HFFc6 (cell line): ENCODE results near the gene TOX2. TPM values are rescaled to one million over a fixed set of nuclear protein-coding genes. Genes with fewer than 3 reads are reported as not detected.

Experiments
- DNase-seq: peaks from one replicate; pipeline ENCODE4 v3.0.0-alpha.2; 2018
- H3K27ac Mint-ChIP-seq: 2 replicates; pipeline ENCODE4 v1.8.0; 2020; ENCODE audit warnings: mild to moderate bottlenecking, mixed read lengths
- H3K27me3 Mint-ChIP-seq: 2 replicates; pipeline ENCODE4 v1.8.0; 2021; ENCODE audit warnings: mild to moderate bottlenecking, moderate library complexity, mixed read lengths; ENCODE audit not compliant: insufficient read depth
- H3K36me3 Mint-ChIP-seq: 2 replicates; pipeline ENCODE4 v1.8.0; 2021; ENCODE audit warnings: low read depth, mixed read lengths
- H3K4me1 Mint-ChIP-seq: 2 replicates; pipeline ENCODE4 v1.8.0; 2020; ENCODE audit warnings: low read depth, mixed read lengths
- H3K4me3 Mint-ChIP-seq: 2 replicates; pipeline ENCODE4 v1.8.0; 2020; ENCODE audit warnings: mild to moderate bottlenecking, moderate library complexity, mixed read lengths
- H3K9me3 Mint-ChIP-seq: 2 replicates; pipeline ENCODE4 v1.8.0; 2020; ENCODE audit warnings: mild to moderate bottlenecking, mixed read lengths
- total RNA-seq, 6 experiments: library from RNA; stranded (reverse); fragmentation: NEBNext Ultra II Directional; extraction: Animal tissue kit (Norgen Biotek cat#: 25700); gene quantifications; 2 replicates in 1 of 6; 3 replicates in 5 of 6; pipeline ENCODE4 v1.2.3, GENCODE V29; 2021
- TF ChIP-seq, protein P1 (sequence below): fragments of 200-600 bp; sonication (generic); IDR thresholded peaks from 2 replicates; pipeline ENCODE4 v1.5.0; 2021; ENCODE audit warnings: antibody characterized with exemption, mild to moderate bottlenecking

Gene TOX2
- total RNA-seq, 6 experiments from 2014 or later: 46.1 to 68.2 (median 60.2) TPM

DNA sequence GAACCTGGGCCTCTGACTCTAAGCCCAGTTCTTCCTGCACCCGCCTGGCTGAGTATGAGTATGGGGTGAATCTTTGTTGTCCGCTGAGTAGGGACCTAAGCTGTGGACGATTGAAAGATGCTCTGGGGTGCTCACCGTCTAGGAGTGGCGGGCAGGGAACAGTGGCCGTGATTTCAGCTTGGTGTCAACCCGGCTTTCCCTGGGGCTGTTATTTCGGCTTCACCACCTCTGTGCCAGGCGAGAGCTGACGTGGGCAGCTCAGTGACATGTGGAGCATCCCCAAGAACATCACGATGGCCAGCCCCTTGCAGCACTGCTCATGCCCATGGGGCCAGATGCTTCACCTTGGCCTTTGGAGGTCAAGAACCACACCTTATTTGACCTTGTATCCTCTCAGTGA, 102.6 kb downstream of the TOX2 start:
- Mint-ChIP-seq H3K27ac (no peak overlapping the region), H3K36me3 (peaks cover 7% of the 10 kb centered on the region), H3K4me1 (peaks cover 40% of the 10 kb centered on the region), H3K27me3 (no peaks in the 10 kb centered on the region), H3K4me3 (no peak overlapping the region), H3K9me3 (no peaks in the 10 kb centered on the region)
- TF ChIP-seq, protein P1, sequence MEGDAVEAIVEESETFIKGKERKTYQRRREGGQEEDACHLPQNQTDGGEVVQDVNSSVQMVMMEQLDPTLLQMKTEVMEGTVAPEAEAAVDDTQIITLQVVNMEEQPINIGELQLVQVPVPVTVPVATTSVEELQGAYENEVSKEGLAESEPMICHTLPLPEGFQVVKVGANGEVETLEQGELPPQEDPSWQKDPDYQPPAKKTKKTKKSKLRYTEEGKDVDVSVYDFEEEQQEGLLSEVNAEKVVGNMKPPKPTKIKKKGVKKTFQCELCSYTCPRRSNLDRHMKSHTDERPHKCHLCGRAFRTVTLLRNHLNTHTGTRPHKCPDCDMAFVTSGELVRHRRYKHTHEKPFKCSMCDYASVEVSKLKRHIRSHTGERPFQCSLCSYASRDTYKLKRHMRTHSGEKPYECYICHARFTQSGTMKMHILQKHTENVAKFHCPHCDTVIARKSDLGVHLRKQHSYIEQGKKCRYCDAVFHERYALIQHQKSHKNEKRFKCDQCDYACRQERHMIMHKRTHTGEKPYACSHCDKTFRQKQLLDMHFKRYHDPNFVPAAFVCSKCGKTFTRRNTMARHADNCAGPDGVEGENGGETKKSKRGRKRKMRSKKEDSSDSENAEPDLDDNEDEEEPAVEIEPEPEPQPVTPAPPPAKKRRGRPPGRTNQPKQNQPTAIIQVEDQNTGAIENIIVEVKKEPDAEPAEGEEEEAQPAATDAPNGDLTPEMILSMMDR: no peak
- no peak for DNase-seq

DNA sequence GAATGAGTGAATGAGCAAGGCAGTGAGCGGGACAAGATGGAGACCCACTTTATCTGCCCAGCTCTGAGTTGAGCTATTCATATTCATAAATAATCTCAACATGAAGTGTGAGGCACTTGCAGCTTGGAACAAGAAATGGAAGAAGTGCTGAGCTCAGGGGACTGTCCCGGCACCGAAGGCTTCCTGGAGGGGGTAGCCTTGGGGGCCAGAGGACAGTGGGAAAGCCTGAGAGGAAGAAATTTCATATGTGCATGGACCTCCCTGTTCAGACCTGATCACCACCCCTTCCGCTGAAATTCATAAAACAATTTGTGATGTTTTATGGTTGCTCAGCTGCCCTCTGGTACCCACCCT, 103.2 kb downstream of the TOX2 start:
- H3K27ac Mint-ChIP-seq: peak overlapping the region; percentile 92
- TF ChIP-seq, protein P1: no peak
- H3K36me3 Mint-ChIP-seq: peaks cover 11% of the 10 kb centered on the region
- DNase-seq: no peak
- peaks cover 40% of the 10 kb centered on the region for H3K4me1 Mint-ChIP-seq
- no peaks in the 10 kb centered on the region for H3K27me3 Mint-ChIP-seq
- H3K4me3 Mint-ChIP-seq: peak overlapping the region; percentile 82
- no peaks in the 10 kb centered on the region for H3K9me3 Mint-ChIP-seq

DNA sequence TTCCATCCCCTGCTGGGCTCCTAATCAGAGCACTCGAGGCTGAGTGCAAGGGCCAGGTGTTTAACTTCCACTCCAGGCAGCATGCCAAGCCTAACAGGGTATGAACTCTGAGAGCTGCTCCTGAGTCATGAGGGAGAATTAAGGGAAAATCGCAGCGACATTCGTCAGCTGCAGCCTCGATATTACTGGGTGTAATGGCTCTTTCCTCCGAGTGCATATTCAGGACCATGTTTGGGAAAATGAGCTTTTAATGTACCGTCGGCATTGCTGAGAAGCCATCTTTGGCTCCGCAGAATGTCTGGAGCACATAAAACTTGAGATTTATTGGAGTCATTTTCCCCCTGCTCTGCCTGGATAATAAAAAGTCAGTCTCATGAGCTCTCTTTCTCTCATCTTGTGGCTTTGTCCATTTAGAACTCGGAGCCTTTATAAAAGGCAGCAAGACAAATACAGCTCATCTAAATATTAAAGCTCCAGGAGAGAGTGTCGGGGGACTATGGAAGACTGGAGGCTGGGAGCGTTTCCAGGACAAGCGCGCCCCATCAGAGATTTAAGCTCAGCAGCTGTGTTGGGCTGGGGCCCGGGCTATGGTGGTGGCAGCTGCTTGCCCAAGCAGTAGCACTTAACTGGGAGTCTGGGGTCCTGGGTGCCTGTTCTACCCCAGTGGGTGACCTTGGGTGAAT, 103.7 kb downstream of the TOX2 start:
- Mint-ChIP-seq H3K36me3 (peaks cover 7% of the 10 kb centered on the region; the same call in 1 of the 2 replicates), H3K9me3 (no peaks in the 10 kb centered on the region), H3K4me1 (peaks cover 40% of the 10 kb centered on the region), H3K27me3 (no peaks in the 10 kb centered on the region), H3K4me3 (peak overlapping the region; percentile 82), H3K27ac (peak overlapping the region; percentile 92)
- TF ChIP-seq, protein P1: no peak
- peak; percentile 90 for DNase-seq

DNA sequence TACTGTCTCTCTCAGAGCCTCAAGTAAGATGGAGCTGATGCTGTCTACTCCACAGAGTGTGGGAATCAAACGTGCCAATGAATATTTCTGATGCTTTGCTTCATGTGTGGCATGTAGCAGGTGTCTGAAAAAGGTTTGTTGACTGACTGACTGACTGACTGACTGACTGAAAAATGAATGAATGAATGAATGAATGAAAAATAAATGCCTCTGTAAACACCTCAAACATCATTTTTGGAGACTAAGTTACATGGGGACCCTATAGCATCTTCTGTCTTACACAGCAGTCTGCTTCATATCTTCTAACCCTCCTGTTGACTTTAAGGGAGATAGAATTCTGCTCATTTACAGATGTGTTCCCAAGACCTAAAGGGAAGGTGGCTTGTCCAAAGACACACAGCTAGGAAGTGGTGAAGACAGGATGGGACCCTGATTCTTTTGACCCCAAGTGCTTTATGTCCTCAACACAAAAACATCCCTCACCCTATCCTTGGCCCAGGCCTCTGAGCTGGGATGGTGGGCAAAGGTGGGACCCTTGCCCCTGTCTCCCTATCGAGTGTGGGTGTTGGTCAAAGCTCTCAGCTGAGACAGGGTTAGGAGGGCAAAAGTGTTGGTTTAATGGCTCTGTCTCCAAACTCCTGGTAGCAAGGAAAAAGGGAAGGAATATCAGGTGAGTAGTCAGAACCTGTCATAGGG, 104.4 kb downstream of the TOX2 start:
- Mint-ChIP-seq H3K4me1 (peaks cover 40% of the 10 kb centered on the region), H3K36me3 (0 out of 2 replicates have a peak, but pooled peaks cover 4% of the 10 kb centered on the region), H3K9me3 (no peaks in the 10 kb centered on the region), H3K4me3 (peak overlapping the region; percentile 82), H3K27me3 (no peaks in the 10 kb centered on the region), H3K27ac (peak overlapping the region; percentile 92)
- TF ChIP-seq, protein P1: no peak
- no peak for DNase-seq

DNA sequence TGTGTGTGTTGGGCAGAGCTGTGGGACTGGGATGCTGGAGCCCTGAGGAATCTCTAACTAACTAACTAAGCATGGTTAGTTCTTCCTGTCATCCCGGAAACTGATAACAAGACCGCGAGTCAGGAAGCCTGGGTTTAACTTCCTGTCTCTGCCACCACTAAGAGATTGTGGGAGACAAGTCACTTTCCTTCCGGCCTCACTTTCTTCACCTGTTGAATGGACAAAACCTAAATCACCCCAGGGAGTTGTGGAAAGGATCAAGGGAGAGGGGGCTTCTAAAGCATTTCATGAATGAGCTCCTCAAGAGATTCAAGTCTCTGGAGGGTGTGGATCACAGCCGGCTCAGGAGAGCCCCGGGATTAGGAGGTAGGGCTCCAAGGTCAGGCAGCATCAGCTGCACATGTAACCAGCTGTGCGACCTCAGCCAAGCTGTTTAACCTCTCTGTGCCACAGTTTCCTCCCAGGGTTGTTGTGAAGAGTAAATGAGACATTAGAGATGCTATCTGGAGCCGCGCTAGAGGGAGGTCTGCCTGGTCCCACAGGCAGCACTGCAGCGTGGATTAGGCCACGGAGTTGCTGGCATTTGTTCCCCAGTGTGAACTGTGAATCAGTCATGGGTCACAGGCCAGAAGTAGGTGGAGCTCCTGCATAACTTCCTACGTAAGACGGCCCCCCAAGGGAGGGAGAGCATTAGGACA, 105.1 kb downstream of the TOX2 start:
- H3K9me3 Mint-ChIP-seq: no peaks in the 10 kb centered on the region
- TF ChIP-seq, protein P1: no peak
- H3K27me3 Mint-ChIP-seq: no peaks in the 10 kb centered on the region
- H3K4me3 Mint-ChIP-seq: no peak overlapping the region; the same call in none of the 2 replicates
- H3K4me1 Mint-ChIP-seq: peaks cover 40% of the 10 kb centered on the region
- no peak for DNase-seq
- 0 out of 2 replicates have a peak, but pooled peaks cover 4% of the 10 kb centered on the region for H3K36me3 Mint-ChIP-seq
- H3K27ac Mint-ChIP-seq: peak overlapping the region; percentile 92
